PFSK-1 (cell line): ENCODE results near the gene DYRK2.

Experiments
- FOXP2 ChIP-seq: optimal IDR thresholded peaks from 2 replicates; pipeline ENCODE3; 2011; ENCODE audit warnings: borderline replicate concordance, control low read depth, inconsistent platforms; ENCODE audit not compliant: insufficient read depth; ENCODE audit errors: extremely low read length, extremely low read depth
- POLR2AphosphoS5 ChIP-seq: IDR thresholded peaks from 2 replicates; pipeline ENCODE4 v1.6.1; 2012; ENCODE audit warnings: low read depth, mild to moderate bottlenecking, control low read depth, low read length, moderate library complexity
- REST ChIP-seq, 2 experiments: IDR thresholded peaks; 2 replicates each; pipeline versions ENCODE4 v1.6.1 to v1.8.0; 2011 to 2012; ENCODE audit warnings: low read depth in 2 of 2, low read length in 2 of 2, control low read depth in 1 of 2, inconsistent platforms in 1 of 2, mild to moderate bottlenecking in 1 of 2, moderate library complexity in 1 of 2; ENCODE audit not compliant: insufficient read depth in 1 of 2
- SIN3A ChIP-seq: IDR thresholded peaks from 2 replicates; pipeline ENCODE4 v1.6.1; 2012; ENCODE audit warnings: mild to moderate bottlenecking, low read length, moderate library complexity, borderline replicate concordance; ENCODE audit not compliant: insufficient read depth
- TAF1 ChIP-seq: IDR thresholded peaks from 2 replicates; pipeline ENCODE4 v1.6.1; 2012; ENCODE audit warnings: low read length, control low read depth, borderline replicate concordance; ENCODE audit not compliant: insufficient read depth

Gene DYRK2

GRCh38 chr12:67692135-67692534, 43.6 kb downstream of the DYRK2 start:
- TF ChIP-seq POLR2AphosphoS5 (no peak), FOXP2 (no peak), SIN3A (no peak), REST (IDR thresholded peaks at IDR 0.05; ENCODE audit: insufficient read depth in 1 of 2, low read depth in 2 of 2, low read length in 2 of 2) (no peak), TAF1 (no peak)

- TF ChIP-seq SIN3A (no peak), TAF1 (no peak), FOXP2 (no peak), POLR2AphosphoS5 (no peak), REST (IDR thresholded peaks at IDR 0.05; ENCODE audit: insufficient read depth in 1 of 2, low read depth in 2 of 2, low read length in 2 of 2) (no peak)
Observed at GRCh38 chr12:67692966-67693365, 44.4 kb downstream of the DYRK2 start.

GRCh38 chr12:67693894-67694293, 45.3 kb downstream of the DYRK2 start:
- TF ChIP-seq POLR2AphosphoS5 (no peak), REST (IDR thresholded peaks at IDR 0.05; ENCODE audit: insufficient read depth in 1 of 2, low read depth in 2 of 2, low read length in 2 of 2) (no peak), TAF1 (no peak), SIN3A (no peak), FOXP2 (no peak)

GRCh38 chr12:67694306-67694900, 45.9 kb downstream of the DYRK2 start:
- TF ChIP-seq REST (IDR thresholded peaks at IDR 0.05; ENCODE audit: insufficient read depth in 1 of 2, low read depth in 2 of 2, low read length in 2 of 2) (no peak), POLR2AphosphoS5 (no peak), TAF1 (no peak)

GRCh38 chr12:67695974-67696373, 47.4 kb downstream of the DYRK2 start:
- TF ChIP-seq FOXP2 (no peak), POLR2AphosphoS5 (no peak), TAF1 (no peak), REST (IDR thresholded peaks at IDR 0.05; ENCODE audit: insufficient read depth in 1 of 2, low read depth in 2 of 2, low read length in 2 of 2) (no peak), SIN3A (no peak)
